ACC112 (cell line): ENCODE data around the gene SUGCT.
"Not testable (repeated sequence)": the region's sequence is repeated elsewhere in the genome, so short reads cannot be mapped to it uniquely, and the experiment has no call there.

ENCODE experiments used
- H2AFZ ChIP-seq: fragments of 200-600 bp; sonication (generic); one replicate; pipeline ENCODE4 v1.6.0; 2017; ENCODE audit warnings: antibody characterized with exemption, low read length; ENCODE audit not compliant: unreplicated experiment
- H3K27ac ChIP-seq: fragments of 200-600 bp; sonication (generic); 2 replicates; pipeline ENCODE4 v1.5.1; 2014; ENCODE audit warnings: low read depth, mild to moderate bottlenecking, antibody characterized with exemption, low read length, moderate library complexity
- H3K27me3 ChIP-seq: fragments of 200-600 bp; sonication (generic); 2 replicates; pipeline ENCODE4 v1.6.1; 2014; ENCODE audit warnings: mild to moderate bottlenecking, antibody characterized with exemption, low read length, moderate library complexity, mixed read lengths; ENCODE audit not compliant: insufficient read depth
- H3K36me3 ChIP-seq: fragments of 200-600 bp; sonication (generic); 2 replicates; pipeline ENCODE4 v1.6.1; 2016; ENCODE audit warnings: mild to moderate bottlenecking, antibody characterized with exemption, low read length, moderate library complexity, mixed read lengths; ENCODE audit not compliant: insufficient read depth
- H3K4me1 ChIP-seq: fragments of 200-600 bp; sonication (generic); one replicate; pipeline ENCODE4 v1.6.1; 2016; ENCODE audit warnings: low read length, mixed read lengths; ENCODE audit not compliant: insufficient read depth, unreplicated experiment, control insufficient read depth
- H3K4me3 ChIP-seq: fragments of 200-600 bp; sonication (generic); 2 replicates; pipeline ENCODE4 v1.5.1; 2014; ENCODE audit warnings: mild to moderate bottlenecking, low read depth, low read length
- H3K79me2 ChIP-seq: fragments of 200-600 bp; sonication (generic); one replicate; pipeline ENCODE4 v1.6.0; 2016; ENCODE audit warnings: low read length; ENCODE audit not compliant: control insufficient read depth, unreplicated experiment, insufficient read depth

SUGCT gene

GRCh38 chr7:40640566-40640965 lies 505.8 kb downstream of the SUGCT start:
- H3K27me3 ChIP-seq, result no peaks in the 10 kb centered on the region
- H3K4me3 ChIP-seq, result no peak overlapping the region
- H3K36me3 ChIP-seq, result no peaks in the 10 kb centered on the region
- no peaks in the 10 kb centered on the region for H3K79me2 ChIP-seq
- H3K4me1 ChIP-seq, result no peaks in the 10 kb centered on the region
- no peak overlapping the region for H3K27ac ChIP-seq
- no peak overlapping the region for H2AFZ ChIP-seq

DNA sequence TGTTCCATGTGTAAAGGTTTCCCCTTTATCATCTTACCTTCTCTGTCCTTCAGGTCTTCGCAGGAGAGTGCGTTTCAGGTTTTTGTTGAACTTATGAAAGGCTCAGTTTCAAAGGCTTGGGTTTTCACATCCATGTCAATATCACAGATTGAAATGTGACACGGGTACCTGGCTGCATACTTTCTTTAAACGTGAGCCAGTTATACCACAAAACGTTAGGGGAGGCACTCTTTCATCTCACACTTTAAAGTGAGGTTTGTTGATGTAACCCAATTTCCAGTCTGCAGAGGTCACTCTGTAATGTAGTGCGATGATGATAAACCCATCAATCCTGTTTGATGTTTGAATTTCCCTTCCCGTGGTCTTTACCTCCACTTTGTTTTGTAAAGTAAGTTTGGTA lies 506.9 kb downstream of the SUGCT start:
- Histone ChIP-seq H3K27me3 (no peaks in the 10 kb centered on the region), H3K4me3 (no peak overlapping the region), H2AFZ (no peak overlapping the region), H3K79me2 (no peaks in the 10 kb centered on the region), H3K27ac (no peak overlapping the region), H3K4me1 (no peaks in the 10 kb centered on the region), H3K36me3 (no peaks in the 10 kb centered on the region)

DNA sequence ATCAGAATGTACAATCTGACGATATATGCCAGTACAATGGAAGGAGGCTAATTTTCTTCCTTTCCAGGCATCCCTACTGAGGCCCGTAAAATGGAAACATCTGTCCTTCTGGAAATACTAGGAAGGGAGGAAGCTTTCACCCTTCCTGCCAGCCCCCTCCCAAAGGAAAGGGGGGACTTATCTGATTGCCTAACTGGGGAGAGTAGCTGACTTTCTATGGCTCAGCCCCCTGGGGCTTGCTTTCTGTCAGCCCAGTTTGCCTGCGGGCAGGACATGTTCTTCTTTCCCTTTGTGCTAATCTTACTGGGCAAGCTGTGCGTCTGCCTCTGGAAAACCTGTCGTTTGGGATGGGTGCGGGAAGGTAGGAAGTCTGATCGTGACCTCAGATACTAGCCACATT lies 508.9 kb downstream of the SUGCT start:
- no peak overlapping the region for H3K27ac ChIP-seq
- no peak overlapping the region for H3K4me3 ChIP-seq
- no peaks in the 10 kb centered on the region for H3K4me1 ChIP-seq
- no peaks in the 10 kb centered on the region for H3K79me2 ChIP-seq
- H3K27me3 ChIP-seq, result no peaks in the 10 kb centered on the region
- no peak overlapping the region for H2AFZ ChIP-seq
- H3K36me3 ChIP-seq, result no peaks in the 10 kb centered on the region

DNA sequence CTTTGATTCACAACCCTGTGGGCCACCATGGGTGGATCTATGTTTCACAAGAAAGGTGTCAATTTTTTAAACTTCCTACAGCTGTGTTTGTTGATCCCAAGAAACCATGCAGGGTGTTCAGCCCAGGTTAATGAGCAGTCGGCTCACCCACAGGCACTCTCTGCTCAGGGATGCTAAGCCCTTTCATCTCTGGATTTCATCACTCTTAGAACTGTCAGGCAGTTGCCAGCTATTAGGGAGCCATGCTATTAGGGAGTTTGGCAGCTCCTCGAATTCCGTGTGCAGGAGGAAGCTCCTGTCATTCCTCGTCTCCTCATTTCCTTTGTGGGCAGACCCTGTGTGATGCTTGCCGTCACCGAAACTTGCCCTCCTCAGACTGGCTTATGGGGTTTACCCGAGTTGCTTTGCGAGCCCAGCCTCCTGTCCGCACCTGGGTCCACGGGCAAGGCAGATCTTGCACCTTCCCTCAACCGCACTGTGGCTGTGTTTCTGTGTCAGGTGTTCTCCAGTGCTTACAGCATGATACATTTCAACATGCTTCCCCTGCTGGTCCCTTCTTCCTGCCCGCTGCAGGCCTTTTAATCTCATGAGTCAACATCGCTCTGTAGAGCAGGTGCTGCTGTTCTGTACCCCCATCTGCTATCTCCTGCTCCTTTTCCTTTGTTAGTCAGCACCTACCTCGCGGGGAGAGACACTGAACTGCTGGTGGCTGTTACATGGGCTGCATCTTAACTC lies 509.8 kb downstream of the SUGCT start:
- no peak overlapping the region for H3K4me3 ChIP-seq
- H3K27ac ChIP-seq, result no peak overlapping the region
- no peaks in the 10 kb centered on the region for H3K36me3 ChIP-seq
- no peak overlapping the region for H2AFZ ChIP-seq
- H3K4me1 ChIP-seq, result no peaks in the 10 kb centered on the region
- no peaks in the 10 kb centered on the region for H3K27me3 ChIP-seq
- no peaks in the 10 kb centered on the region for H3K79me2 ChIP-seq

- H2AFZ ChIP-seq, result no peak overlapping the region
- no peaks in the 10 kb centered on the region for H3K79me2 ChIP-seq
- H3K4me1 ChIP-seq, result no peaks in the 10 kb centered on the region
- H3K4me3 ChIP-seq, result no peak overlapping the region
- H3K27ac ChIP-seq, result no peak overlapping the region
- no peaks in the 10 kb centered on the region for H3K36me3 ChIP-seq
- no peaks in the 10 kb centered on the region for H3K27me3 ChIP-seq
Measured at GRCh38 chr7:40645197-40645596, 510.4 kb downstream of the SUGCT start.

- Histone ChIP-seq H3K36me3 (no peaks in the 10 kb centered on the region), H2AFZ (no peak overlapping the region), H3K27me3 (no peaks in the 10 kb centered on the region), H3K27ac (no peak overlapping the region), H3K79me2 (no peaks in the 10 kb centered on the region), H3K4me3 (no peak overlapping the region), H3K4me1 (no peaks in the 10 kb centered on the region)
Measured at GRCh38 chr7:40646717-40647116, 511.9 kb downstream of the SUGCT start.

GRCh38 chr7:40647719-40648118 lies 512.9 kb downstream of the SUGCT start:
- no peaks in the 10 kb centered on the region for H3K4me1 ChIP-seq
- no peak overlapping the region for H2AFZ ChIP-seq
- H3K79me2 ChIP-seq, result no peaks in the 10 kb centered on the region
- no peak overlapping the region for H3K27ac ChIP-seq
- H3K36me3 ChIP-seq, result no peaks in the 10 kb centered on the region
- H3K4me3 ChIP-seq, result no peak overlapping the region
- H3K27me3 ChIP-seq, result no peaks in the 10 kb centered on the region

GRCh38 chr7:40649247-40649646 lies 514.4 kb downstream of the SUGCT start:
- no peak overlapping the region for H2AFZ ChIP-seq
- H3K4me3 ChIP-seq, result no peak overlapping the region
- no peaks in the 10 kb centered on the region for H3K36me3 ChIP-seq
- H3K27me3 ChIP-seq, result no peaks in the 10 kb centered on the region
- H3K4me1 ChIP-seq, result no peaks in the 10 kb centered on the region
- H3K27ac ChIP-seq, result no peak overlapping the region
- no peaks in the 10 kb centered on the region for H3K79me2 ChIP-seq

- not testable (repeated sequence) for H3K4me3 ChIP-seq, H3K27me3 ChIP-seq, H3K36me3 ChIP-seq, H3K27ac ChIP-seq, H3K4me1 ChIP-seq, H3K79me2 ChIP-seq, H2AFZ ChIP-seq
Measured at GRCh38 chr7:40650903-40651302, 516.1 kb downstream of the SUGCT start.

- Histone ChIP-seq H3K4me1 (no peaks in the 10 kb centered on the region), H3K27ac (no peak overlapping the region), H3K36me3 (no peaks in the 10 kb centered on the region), H3K4me3 (no peak overlapping the region), H3K27me3 (no peaks in the 10 kb centered on the region), H2AFZ (no peak overlapping the region), H3K79me2 (no peaks in the 10 kb centered on the region)
Measured at GRCh38 chr7:40654171-40654570, 519.4 kb downstream of the SUGCT start.

DNA sequence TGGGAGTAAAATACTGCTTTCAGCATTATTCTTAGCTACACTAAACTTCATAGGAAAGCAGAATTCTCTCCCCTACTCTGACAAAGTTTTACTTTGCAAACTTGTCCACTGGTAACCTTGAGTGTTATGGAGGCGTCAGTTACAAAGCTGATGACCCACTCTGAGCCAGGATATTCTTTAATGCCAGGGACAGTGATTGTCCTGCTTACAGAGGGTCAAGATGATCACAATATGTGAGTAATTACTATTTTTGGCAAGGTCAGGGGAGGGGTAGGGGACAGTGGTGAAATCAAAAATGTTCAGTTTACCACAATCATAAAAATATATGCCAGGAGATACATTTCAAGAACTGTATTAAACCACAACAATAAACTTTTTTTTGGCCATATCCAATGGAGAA lies 520.6 kb downstream of the SUGCT start:
- H3K79me2 ChIP-seq, result no peaks in the 10 kb centered on the region
- no peak overlapping the region for H3K4me3 ChIP-seq
- no peak overlapping the region for H2AFZ ChIP-seq
- no peak overlapping the region for H3K27ac ChIP-seq
- H3K4me1 ChIP-seq, result no peaks in the 10 kb centered on the region
- H3K27me3 ChIP-seq, result no peaks in the 10 kb centered on the region
- H3K36me3 ChIP-seq, result no peaks in the 10 kb centered on the region
